Mammary epithelial cell (primary cell): Measurements from ENCODE around the gene ZNF839.

ENCODE experiments used
- EZH2 ChIP-seq: IDR thresholded peaks from 2 replicates; pipeline ENCODE4 v1.6.1; 2012; ENCODE audit warnings: low read length, inconsistent platforms, borderline replicate concordance
- TF ChIP-seq, protein P1 (sequence below), 2 donors: IDR thresholded peaks in 1 of 2; conservative IDR thresholded peaks in 1 of 2; 2 replicates each; pipeline ENCODE4 v1.5.1; 2011 to 2012; ENCODE audit warnings: inconsistent platforms in 2 of 2, low read length in 2 of 2, mild to moderate bottlenecking in 2 of 2, control low read depth in 1 of 2, low read depth in 1 of 2; ENCODE audit not compliant: insufficient read depth in 1 of 2; ENCODE audit errors: extremely low read depth in 1 of 2

DNA sequence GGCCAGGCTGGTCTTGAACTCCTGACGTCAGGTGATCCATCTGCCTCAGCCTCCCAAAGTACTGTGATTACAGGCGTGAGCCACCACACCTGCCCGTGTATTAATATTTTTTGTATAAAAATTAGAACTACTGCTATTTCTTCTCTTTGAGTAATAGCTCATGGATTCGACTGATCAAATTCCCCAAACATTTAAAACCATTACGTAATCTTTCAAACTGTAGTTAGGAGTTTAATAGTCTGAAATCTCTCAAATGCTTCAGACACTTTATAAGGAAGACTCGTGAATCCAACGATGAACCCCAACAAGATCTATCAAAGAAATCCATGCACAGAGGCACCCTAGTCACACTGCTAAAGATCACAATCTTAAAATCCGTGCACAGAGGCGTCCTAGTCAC lies 59.3 kb downstream of the ZNF839 start:
- TF ChIP-seq, protein P1, sequence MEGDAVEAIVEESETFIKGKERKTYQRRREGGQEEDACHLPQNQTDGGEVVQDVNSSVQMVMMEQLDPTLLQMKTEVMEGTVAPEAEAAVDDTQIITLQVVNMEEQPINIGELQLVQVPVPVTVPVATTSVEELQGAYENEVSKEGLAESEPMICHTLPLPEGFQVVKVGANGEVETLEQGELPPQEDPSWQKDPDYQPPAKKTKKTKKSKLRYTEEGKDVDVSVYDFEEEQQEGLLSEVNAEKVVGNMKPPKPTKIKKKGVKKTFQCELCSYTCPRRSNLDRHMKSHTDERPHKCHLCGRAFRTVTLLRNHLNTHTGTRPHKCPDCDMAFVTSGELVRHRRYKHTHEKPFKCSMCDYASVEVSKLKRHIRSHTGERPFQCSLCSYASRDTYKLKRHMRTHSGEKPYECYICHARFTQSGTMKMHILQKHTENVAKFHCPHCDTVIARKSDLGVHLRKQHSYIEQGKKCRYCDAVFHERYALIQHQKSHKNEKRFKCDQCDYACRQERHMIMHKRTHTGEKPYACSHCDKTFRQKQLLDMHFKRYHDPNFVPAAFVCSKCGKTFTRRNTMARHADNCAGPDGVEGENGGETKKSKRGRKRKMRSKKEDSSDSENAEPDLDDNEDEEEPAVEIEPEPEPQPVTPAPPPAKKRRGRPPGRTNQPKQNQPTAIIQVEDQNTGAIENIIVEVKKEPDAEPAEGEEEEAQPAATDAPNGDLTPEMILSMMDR (conservative IDR thresholded peaks at IDR 0.05 in 1 of 2, IDR thresholded peaks at IDR 0.05 in 1 of 2; ENCODE audit: extremely low read depth in 1 of 2, insufficient read depth in 1 of 2, low read depth in 1 of 2, low read length in 2 of 2) = no peak
- TF ChIP-seq EZH2 = no peak
